HG03575 (cell line): ENCODE measurements around the gene TM7SF2.
"Not testable (repeated sequence)": the region's sequence is repeated elsewhere in the genome, so short reads cannot be mapped to it uniquely, and the experiment has no call there.

Source experiments
- ATAC-seq: cut with Tn5 transposase; IDR thresholded peaks from one replicate; pipeline ENCODE4 v1.9.1; 2021; ENCODE audit not compliant: unreplicated experiment, insufficient number of reproducible peaks, low FRiP score; ENCODE audit errors: extremely low read depth

The TM7SF2 gene

GRCh38 chr11:65136515-65137096, 24.9 kb downstream of the TM7SF2 start:
- no peak for ATAC-seq

GRCh38 chr11:65141896-65142494, 30.3 kb downstream of the TM7SF2 start:
- ATAC-seq = no peak

GRCh38 chr11:65147352-65148075, 35.8 kb downstream of the TM7SF2 start:
- no peak for ATAC-seq

- ATAC-seq = no peak
Measured at GRCh38 chr11:65148657-65149056, 37.0 kb downstream of the TM7SF2 start.

GRCh38 chr11:65150131-65150508, 38.4 kb downstream of the TM7SF2 start:
- ATAC-seq = not testable (repeated sequence)

- ATAC-seq = no peak
Measured at GRCh38 chr11:65150509-65151299, 39.0 kb downstream of the TM7SF2 start.

- ATAC-seq = no peak
Measured at GRCh38 chr11:65151331-65151899, 39.7 kb downstream of the TM7SF2 start.

- ATAC-seq = no peak
Measured at GRCh38 chr11:65152122-65152521, 40.5 kb downstream of the TM7SF2 start.

GRCh38 chr11:65156256-65156655, 44.6 kb downstream of the TM7SF2 start:
- ATAC-seq = no peak

GRCh38 chr11:65156926-65157325, 45.3 kb downstream of the TM7SF2 start:
- no peak for ATAC-seq

- ATAC-seq = no peak
Measured at GRCh38 chr11:65157336-65157735, 45.7 kb downstream of the TM7SF2 start.

- ATAC-seq = peak; percentile 61
Measured at GRCh38 chr11:65159012-65159411, 47.3 kb downstream of the TM7SF2 start.

- no peak for ATAC-seq
Measured at GRCh38 chr11:65160643-65161042, 49.0 kb downstream of the TM7SF2 start.

- no peak for ATAC-seq
Measured at GRCh38 chr11:65163684-65164083, 52.0 kb downstream of the TM7SF2 start.
